HCT116 (cell line): ENCODE measurements around the gene THRB. TPM values are rescaled to one million over a fixed set of nuclear protein-coding genes. Genes with fewer than 3 reads are reported as not detected.

ENCODE experiments used
- ATAC-seq: fragments of 200-7000 bp; cut with Tn5 transposase; 2 replicates; pipeline ENCODE4 v1.9.1; 2020; ENCODE audit warnings: mild to moderate bottlenecking, moderate library complexity
- BruUV-seq: library from RNA; stranded (reverse); fragments of 400-500 nt; replicated peaks from 2 replicates; lab custom pipeline; 2021; lab: Mats Ljungman, UMichigan
- CTCF ChIA-PET: fragments of 300-600 bp; sonication (Branson Sonifier 250); formaldehyde crosslinking; loops from one replicate; lab custom pipeline; 2021; ENCODE audit warnings: antibody characterized with exemption; lab: Charles Lee
- POLR2A ChIA-PET: fragments of 300-600, 350-600 bp; sonication (Branson Sonifier 250); formaldehyde crosslinking; loops from one replicate; lab custom pipeline; 2021; ENCODE audit warnings: antibody characterized with exemption; lab: Charles Lee
- RAD21 ChIA-PET, 2 experiments: fragments of 300-600 bp; sonication (Branson Sonifier 250); formaldehyde crosslinking; loops; one replicate each; lab custom pipeline; 2023; ENCODE audit warnings: low total read pairs in 2 of 2; ENCODE audit not compliant: uncharacterized antibody in 2 of 2, unreplicated experiment in 2 of 2, low non-redundant PET in 1 of 2; lab: Charles Lee
- DNase-seq: peaks from one replicate; pipeline ENCODE4 v3.0.0-alpha.2; 2010; ENCODE audit warnings: low read depth, low spot score
- H2AFZ ChIP-seq: fragments of 200-600 bp; shearing (Covaris generic), sonication (generic); 2 replicates; pipeline ENCODE4 v1.6.1; 2017; ENCODE audit warnings: low read depth, mixed run types, mixed read lengths, antibody characterized with exemption, low read length; ENCODE audit not compliant: poor library complexity, severe bottlenecking
- H3K27ac ChIP-seq: 2 replicates; pipeline ENCODE4 v1.5.1; 2012; ENCODE audit warnings: low read depth, low read length
- H3K27me3 ChIP-seq: fragments of 200-600 bp; sonication (generic); 2 replicates; pipeline ENCODE4 v1.6.1; 2016; ENCODE audit warnings: mixed run types, low read length, mixed read lengths; ENCODE audit not compliant: insufficient read depth
- H3K36me3 ChIP-seq, 2 experiments: fragments of 200-500 bp in 1 of 2; fragments of 200-600 bp in 1 of 2; sonication (Bioruptor generic) in 1 of 2; sonication (generic) in 1 of 2; 2 replicates each; pipeline versions ENCODE4 v1.5.1 to v1.6.1; 2014 to 2016; ENCODE audit warnings: low read length in 2 of 2, inconsistent platforms in 1 of 2, mixed read lengths in 1 of 2, mixed run types in 1 of 2; ENCODE audit not compliant: insufficient read depth in 2 of 2, control insufficient read depth in 1 of 2
- H3K4me1 ChIP-seq, 2 experiments: fragments of 200-600 bp in 1 of 2; sonication (generic) in 1 of 2; 2 replicates each; pipeline versions ENCODE4 v1.5.1 to v1.6.1; 2012 to 2017; ENCODE audit warnings: low read length in 2 of 2, inconsistent platforms in 1 of 2, mild to moderate bottlenecking in 1 of 2, mixed read lengths in 1 of 2, mixed run types in 1 of 2, moderate library complexity in 1 of 2; ENCODE audit not compliant: insufficient read depth in 2 of 2, control insufficient read depth in 1 of 2
- H3K4me2 ChIP-seq: fragments of 200-600 bp; sonication (generic); 2 replicates; pipeline ENCODE4 v1.6.1; 2017; ENCODE audit warnings: mixed run types, low read length, mixed read lengths
- H3K4me3 ChIP-seq, 2 experiments: fragments of 200-600 bp in 1 of 2; sonication (generic) in 1 of 2; replicated peaks in 1 of 2; 2 replicates each; pipeline ENCODE4 v1.5.1; 2011 to 2016; ENCODE audit warnings: low read length in 2 of 2, control low read depth in 1 of 2, low read depth in 1 of 2, mild to moderate bottlenecking in 1 of 2, mixed read lengths in 1 of 2, mixed run types in 1 of 2
- H3K79me2 ChIP-seq: fragments of 200-600 bp; sonication (generic); 2 replicates; pipeline ENCODE4 v1.6.1; 2017; ENCODE audit warnings: mild to moderate bottlenecking, mixed run types, low read length, moderate library complexity, mixed read lengths; ENCODE audit not compliant: insufficient read depth
- H3K9ac ChIP-seq: fragments of 200-600 bp; sonication (generic); 2 replicates; pipeline ENCODE4 v1.6.1; 2016; ENCODE audit warnings: low read length, mixed read lengths
- H3K9me2 ChIP-seq: fragments of 200-600 bp; sonication (generic), shearing (Covaris generic); 2 replicates; pipeline ENCODE4 v1.6.1; 2017; ENCODE audit warnings: mixed run types, mild to moderate bottlenecking, moderate library complexity; ENCODE audit not compliant: insufficient read depth
- H3K9me3 ChIP-seq, 2 experiments: fragments of 200-500 bp in 1 of 2; fragments of 200-600 bp in 1 of 2; sonication (Bioruptor generic) in 1 of 2; sonication (generic) in 1 of 2; 2 replicates each; pipeline ENCODE4 v1.6.1; 2014 to 2017; ENCODE audit warnings: low read length in 2 of 2, mixed read lengths in 2 of 2, inconsistent platforms in 1 of 2, low read depth in 1 of 2, mild to moderate bottlenecking in 1 of 2, mixed run types in 1 of 2, moderate library complexity in 1 of 2; ENCODE audit not compliant: control insufficient read depth in 1 of 2, insufficient read depth in 1 of 2
- H4K20me1 ChIP-seq: fragments of 200-600 bp; sonication (generic), shearing (Covaris generic); 2 replicates; pipeline ENCODE4 v1.6.1; 2017; ENCODE audit warnings: mixed run types, mild to moderate bottlenecking, moderate library complexity; ENCODE audit not compliant: insufficient read depth
- EGR1 ChIP-seq: IDR thresholded peaks from 2 replicates; pipeline ENCODE4 v1.6.1; 2012; ENCODE audit warnings: low read depth
- ELF1 ChIP-seq: IDR thresholded peaks from 2 replicates; pipeline ENCODE4 v1.6.1; 2012; ENCODE audit warnings: low read depth, borderline replicate concordance
- EZH2phosphoT487 ChIP-seq: fragments of 200-600 bp; IDR thresholded peaks from 2 replicates; pipeline ENCODE4 v1.6.1; 2018; ENCODE audit warnings: antibody characterized with exemption, borderline replicate concordance
- POLR2AphosphoS5 ChIP-seq: IDR thresholded peaks from 2 replicates; pipeline ENCODE4 v1.6.1; 2011; ENCODE audit warnings: mild to moderate bottlenecking, low read depth, low read length, moderate library complexity
- RAD21 ChIP-seq: IDR thresholded peaks from 2 replicates; pipeline ENCODE4 v1.6.1; 2012; ENCODE audit warnings: low read depth, mild to moderate bottlenecking
- SRF ChIP-seq: IDR thresholded peaks from 2 replicates; pipeline ENCODE4 v1.6.1; 2012; ENCODE audit warnings: low read depth
- YY1 ChIP-seq: IDR thresholded peaks from 2 replicates; pipeline ENCODE4 v1.6.1; 2011; ENCODE audit warnings: low read length, low read depth, moderate library complexity, mild to moderate bottlenecking; ENCODE audit not compliant: insufficient replicate concordance; ENCODE audit errors: extremely low read depth
- intact Hi-C: fragments of 100-400 bp; cut with micrococcal nuclease; formaldehyde crosslinking; loops from 2 replicates; pipeline ENCODE4 v1.10.0; 2022
- total RNA-seq: library from RNA; stranded (reverse); gene quantifications from one replicate; pipeline ENCODE4 v1.2.1, GENCODE V29; 2021; ENCODE audit not compliant: unreplicated experiment
- TF ChIP-seq, protein P1 (sequence below): IDR thresholded peaks from 2 replicates; pipeline ENCODE4 v1.6.1; 2012; ENCODE audit warnings: low read depth

The THRB gene
- total RNA-seq, 1 experiment from 2014 or later: 2.5 TPM

DNA sequence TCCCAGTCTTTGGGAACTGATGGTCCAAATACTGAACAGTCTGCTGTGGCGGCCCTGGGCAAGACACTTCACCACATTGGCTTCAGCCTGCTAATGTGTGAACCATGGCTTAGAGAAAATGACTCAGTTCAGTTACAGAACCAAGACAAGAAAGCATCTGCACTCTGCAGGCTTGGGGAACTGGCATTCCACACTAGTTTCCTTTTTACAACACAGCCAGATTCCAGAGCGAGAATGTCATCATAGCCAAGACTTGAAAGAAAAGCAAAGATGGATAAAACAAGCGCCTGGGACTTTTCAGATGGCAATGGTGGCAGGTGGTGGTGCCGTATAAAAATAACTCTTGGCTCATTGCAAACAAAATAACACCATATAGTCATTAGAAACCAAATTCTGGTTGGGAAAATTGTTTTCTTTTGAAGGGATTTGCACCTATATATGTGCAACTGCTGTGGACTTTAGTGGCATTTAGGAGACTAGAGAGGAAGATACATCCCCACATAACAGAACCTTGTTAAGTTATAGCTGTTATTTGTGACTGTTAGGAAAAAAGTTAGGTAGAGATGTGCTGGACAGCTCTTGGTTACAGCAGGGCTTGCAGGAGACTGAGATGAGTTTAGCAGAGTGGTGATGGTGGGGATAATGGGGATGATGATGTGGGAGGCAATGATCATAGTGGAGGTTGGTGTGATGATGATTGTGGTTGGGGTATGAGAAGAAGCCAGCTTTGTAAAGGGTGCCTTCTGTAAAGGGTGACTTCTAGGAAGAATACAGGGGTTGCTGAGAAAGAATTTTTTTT lies 273.6 kb downstream of the THRB start:
- H3K36me3 ChIP-seq: no peaks in the 10 kb centered on the region
- no peaks in the 10 kb centered on the region for H4K20me1 ChIP-seq
- no peak for ATAC-seq
- POLR2A ChIA-PET: no interaction called here
- H2AFZ ChIP-seq: no peak overlapping the region
- DNase-seq: no peak
- TF ChIP-seq EZH2phosphoT487 (no peak), SRF (no peak), YY1 (no peak), POLR2AphosphoS5 (no peak), EGR1 (no peak), RAD21 (no peak), ELF1 (no peak)
- TF ChIP-seq, protein P1, sequence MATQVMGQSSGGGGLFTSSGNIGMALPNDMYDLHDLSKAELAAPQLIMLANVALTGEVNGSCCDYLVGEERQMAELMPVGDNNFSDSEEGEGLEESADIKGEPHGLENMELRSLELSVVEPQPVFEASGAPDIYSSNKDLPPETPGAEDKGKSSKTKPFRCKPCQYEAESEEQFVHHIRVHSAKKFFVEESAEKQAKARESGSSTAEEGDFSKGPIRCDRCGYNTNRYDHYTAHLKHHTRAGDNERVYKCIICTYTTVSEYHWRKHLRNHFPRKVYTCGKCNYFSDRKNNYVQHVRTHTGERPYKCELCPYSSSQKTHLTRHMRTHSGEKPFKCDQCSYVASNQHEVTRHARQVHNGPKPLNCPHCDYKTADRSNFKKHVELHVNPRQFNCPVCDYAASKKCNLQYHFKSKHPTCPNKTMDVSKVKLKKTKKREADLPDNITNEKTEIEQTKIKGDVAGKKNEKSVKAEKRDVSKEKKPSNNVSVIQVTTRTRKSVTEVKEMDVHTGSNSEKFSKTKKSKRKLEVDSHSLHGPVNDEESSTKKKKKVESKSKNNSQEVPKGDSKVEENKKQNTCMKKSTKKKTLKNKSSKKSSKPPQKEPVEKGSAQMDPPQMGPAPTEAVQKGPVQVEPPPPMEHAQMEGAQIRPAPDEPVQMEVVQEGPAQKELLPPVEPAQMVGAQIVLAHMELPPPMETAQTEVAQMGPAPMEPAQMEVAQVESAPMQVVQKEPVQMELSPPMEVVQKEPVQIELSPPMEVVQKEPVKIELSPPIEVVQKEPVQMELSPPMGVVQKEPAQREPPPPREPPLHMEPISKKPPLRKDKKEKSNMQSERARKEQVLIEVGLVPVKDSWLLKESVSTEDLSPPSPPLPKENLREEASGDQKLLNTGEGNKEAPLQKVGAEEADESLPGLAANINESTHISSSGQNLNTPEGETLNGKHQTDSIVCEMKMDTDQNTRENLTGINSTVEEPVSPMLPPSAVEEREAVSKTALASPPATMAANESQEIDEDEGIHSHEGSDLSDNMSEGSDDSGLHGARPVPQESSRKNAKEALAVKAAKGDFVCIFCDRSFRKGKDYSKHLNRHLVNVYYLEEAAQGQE: peak; percentile 13
- no peak overlapping the region for H3K9ac ChIP-seq
- no TSS peak for BruUV-seq
- no peak overlapping the region for H3K4me3 ChIP-seq
- H3K27ac ChIP-seq: no peak overlapping the region
- H3K4me2 ChIP-seq: no peak overlapping the region
- H3K79me2 ChIP-seq: no peaks in the 10 kb centered on the region
- H3K27me3 ChIP-seq: no peaks in the 10 kb centered on the region
- no peaks in the 10 kb centered on the region for H3K9me3 ChIP-seq
- peaks cover 3% of the 10 kb centered on the region in 2 experiments; a peak in 3 of 4 replicates for H3K4me1 ChIP-seq
- H3K9me2 ChIP-seq: no peaks in the 10 kb centered on the region
- intact Hi-C loops: no loop called here
- RAD21 ChIA-PET: no interaction called here
- CTCF ChIA-PET: no interaction called here
